ENCODE measurements around the gene SH2D4B. TPM values are rescaled to one million over a fixed set of nuclear protein-coding genes. Genes with fewer than 3 reads are reported as not detected.

The SH2D4B gene
- 0.02 to 0.06 TPM in 2 of 5 replicates, not detected in the others for total RNA-seq (2022; extraction: Qiagen RNA extraction; ENCODE audit: low read depth)

GRCh38 chr10:80537736-80538480, at the start of gene SH2D4B:
TSS of gene SH2D4B (plus strand) at chr10:80537902. CDS start at chr10:80538332, 430 bp downstream.

Other genes starting within 250 kb of the SH2D4B start
- 0.04 TPM in 1 of 5 replicates, not detected in the others for gene MAT1A, start 248.2 kb upstream of the SH2D4B start, total RNA-seq (2022; extraction: Qiagen RNA extraction; ENCODE audit: low read depth)
- not detected in 5 replicates for gene DYDC1, start 181.1 kb upstream of the SH2D4B start, total RNA-seq (2022; extraction: Qiagen RNA extraction; ENCODE audit: low read depth)
- gene DYDC2, start 181.1 kb upstream of the SH2D4B start, total RNA-seq (2022; extraction: Qiagen RNA extraction; ENCODE audit: low read depth): 0.06 to 0.14 TPM (median 0.08 TPM) in 3 of 5 replicates, not detected in the others
- gene PRXL2A, start 129.4 kb upstream of the SH2D4B start, total RNA-seq (2022; extraction: Qiagen RNA extraction; ENCODE audit: low read depth): 40.7 to 48.7 TPM (median 43.7 TPM) in 5 replicates
- gene TSPAN14, start 83.6 kb upstream of the SH2D4B start, total RNA-seq (2022; extraction: Qiagen RNA extraction; ENCODE audit: low read depth): 100 to 132 TPM (median 128 TPM) in 5 replicates

All from A549 treated with CpdA at 1 μM for 4 hours (cell line).